ENCODE data around the gene GSTA3.
A peak's percentile ranks its signal among the peaks of the same experiment; 100 is the strongest.
"Not testable (repeated sequence)": the region's sequence is repeated elsewhere in the genome, so short reads cannot be mapped to it uniquely, and the experiment has no call there.

The GSTA3 gene

GRCh38 chr6:52909531-52909930 is at the start of gene GSTA3:
GSTA3 (minus strand) TSS chr6:52909698; CDS start chr6:52905834, 3,864 bp downstream.
- no peak for DNase-seq (ENCODE audit: low spot score)

- no peak for DNase-seq (ENCODE audit: low spot score)
Observed at GRCh38 chr6:52958546-52959255, 49.2 kb upstream of the GSTA3 start.

- no peak for DNase-seq (ENCODE audit: low spot score)
Observed at GRCh38 chr6:52955871-52956270, 46.4 kb upstream of the GSTA3 start.

GRCh38 chr6:52953911-52954839 is 44.7 kb upstream of the GSTA3 start:
- no peak for DNase-seq (ENCODE audit: low spot score)

GRCh38 chr6:52946306-52946705 is 36.8 kb upstream of the GSTA3 start:
- DNase-seq (ENCODE audit: low spot score), result no peak

- not testable (repeated sequence) for DNase-seq (ENCODE audit: low spot score)
Observed at GRCh38 chr6:52942821-52943220, 33.3 kb upstream of the GSTA3 start.

- DNase-seq (ENCODE audit: low spot score), result no peak
Observed at GRCh38 chr6:52942221-52942620, 32.7 kb upstream of the GSTA3 start.

GRCh38 chr6:52937908-52938307 is 28.4 kb upstream of the GSTA3 start:
- no peak for DNase-seq (ENCODE audit: low spot score)

- no peak for DNase-seq (ENCODE audit: low spot score)
Observed at GRCh38 chr6:52933778-52934177, 24.3 kb upstream of the GSTA3 start.

GRCh38 chr6:52931351-52931750 is 21.9 kb upstream of the GSTA3 start:
- no peak for DNase-seq (ENCODE audit: low spot score)

GRCh38 chr6:52929321-52930164 is 20.0 kb upstream of the GSTA3 start:
- peak; percentile 13 for DNase-seq (ENCODE audit: low spot score)

GRCh38 chr6:52927451-52927850 is 18.0 kb upstream of the GSTA3 start:
- no peak for DNase-seq (ENCODE audit: low spot score)

- no peak for DNase-seq (ENCODE audit: low spot score)
Observed at GRCh38 chr6:52925919-52926792, 16.7 kb upstream of the GSTA3 start.

- no peak for DNase-seq (ENCODE audit: low spot score)
Observed at GRCh38 chr6:52925042-52925441, 15.5 kb upstream of the GSTA3 start.

- not testable (repeated sequence) for DNase-seq (ENCODE audit: low spot score)
Observed at GRCh38 chr6:52923689-52924088, 14.2 kb upstream of the GSTA3 start.

GRCh38 chr6:52922161-52922560 is 12.7 kb upstream of the GSTA3 start:
- DNase-seq (ENCODE audit: low spot score), result no peak

GRCh38 chr6:52921743-52922142 is 12.2 kb upstream of the GSTA3 start:
- no peak for DNase-seq (ENCODE audit: low spot score)

- not testable (repeated sequence) for DNase-seq (ENCODE audit: low spot score)
Observed at GRCh38 chr6:52919511-52919910, 10.0 kb upstream of the GSTA3 start.

GRCh38 chr6:52918771-52919170 is 9.3 kb upstream of the GSTA3 start:
- DNase-seq (ENCODE audit: low spot score), result not testable (repeated sequence)

- not testable (repeated sequence) for DNase-seq (ENCODE audit: low spot score)
Observed at GRCh38 chr6:52918027-52918686, 8.7 kb upstream of the GSTA3 start.

- DNase-seq (ENCODE audit: low spot score), result no peak
Observed at GRCh38 chr6:52914516-52914915, 5.0 kb upstream of the GSTA3 start.

Measured in SW480 (cell line).